Esophagus (tissue), 2 donors: ENCODE measurements around the gene LHPP. TPM values are rescaled to one million over a fixed set of nuclear protein-coding genes. Genes with fewer than 3 reads are reported as not detected.

ENCODE experiments used
- H3K27ac ChIP-seq, 2 donors: one replicate each; pipeline ENCODE4 v1.5.1; 2013; ENCODE audit warnings: low read depth in 2 of 2, mild to moderate bottlenecking in 2 of 2, inconsistent platforms in 1 of 2, low read length in 1 of 2, moderate library complexity in 1 of 2
- H3K27me3 ChIP-seq, 2 donors: one replicate each; pipeline ENCODE4 v1.6.1; 2013; ENCODE audit warnings: low read length in 2 of 2, control low read depth in 1 of 2, mild to moderate bottlenecking in 1 of 2; ENCODE audit not compliant: insufficient read depth in 2 of 2, control insufficient read depth in 1 of 2
- H3K36me3 ChIP-seq, 2 donors: one replicate each; pipeline ENCODE4 v1.6.1; 2013; ENCODE audit warnings: low read length in 1 of 2; ENCODE audit not compliant: control insufficient read depth in 2 of 2, insufficient read depth in 2 of 2
- H3K4me1 ChIP-seq, 2 donors: one replicate each; pipeline ENCODE4 v1.6.1; 2013; ENCODE audit warnings: low read length in 1 of 2; ENCODE audit not compliant: control insufficient read depth in 2 of 2, insufficient read depth in 2 of 2
- H3K4me3 ChIP-seq, 2 donors: one replicate each; pipeline ENCODE4 v1.5.1; 2013; ENCODE audit warnings: low read length in 2 of 2, mild to moderate bottlenecking in 2 of 2, low read depth in 1 of 2, moderate library complexity in 1 of 2
- H3K9me3 ChIP-seq, 2 donors: one replicate each; pipeline ENCODE4 v1.6.1; 2013; ENCODE audit warnings: mild to moderate bottlenecking in 2 of 2, low read depth in 1 of 2, low read length in 1 of 2, moderate library complexity in 1 of 2; ENCODE audit not compliant: control insufficient read depth in 2 of 2, insufficient read depth in 1 of 2
- WGBS, 2 donors: extraction: QIAGEN DNeasy Blood & Tissue Kit; methylation state at CpG; one replicate each; pipeline ENCODE4 v1.1.7; 2013; 5-methylcytosine and 5-hydroxymethylcytosine counted together
- polyA plus RNA-seq, 2 donors: library from polyadenylated mRNA; stranded (reverse); fragments of 200-250 nt; gene quantifications; one replicate each; pipeline ENCODE4 v1.2.3, GENCODE V29; 2013
- donor health status: healthy with polysubstance abuse.
- donor health status: Bipolar disorder and iron deficiency.

Gene LHPP
- polyA plus RNA-seq, 2 donors = 23.0 to 23.4 TPM

DNA sequence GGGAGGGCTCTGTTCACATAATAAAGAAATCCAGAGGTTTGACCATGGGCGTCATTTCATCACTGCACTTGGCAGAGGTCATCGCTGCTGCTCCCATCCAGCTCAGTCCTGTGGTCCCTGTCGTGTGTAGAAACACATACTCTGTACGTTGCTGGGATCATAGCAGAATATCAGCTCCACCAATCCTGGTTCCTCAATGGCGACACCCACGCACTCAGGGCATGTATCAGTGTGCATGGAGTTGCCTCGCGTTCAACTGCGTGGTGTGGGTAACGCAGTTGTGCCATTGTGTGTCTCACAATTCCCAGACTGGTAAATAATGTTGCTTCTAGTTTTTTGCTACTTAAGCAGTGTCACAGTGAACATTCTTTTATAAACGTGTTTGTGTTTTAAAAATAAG lies 111.1 kb downstream of the LHPP start:
- Histone ChIP-seq H3K27ac (no peak overlapping the region), H3K4me3 (no peak overlapping the region), H3K36me3 (no peaks in the 10 kb centered on the region), H3K9me3 (no peaks in the 10 kb centered on the region), H3K4me1 (no peaks in the 10 kb centered on the region), H3K27me3 (no peaks in the 10 kb centered on the region)
- 90 to 94% methylated on average over 11 of the region's 11 CpGs for WGBS, 2 donors

DNA sequence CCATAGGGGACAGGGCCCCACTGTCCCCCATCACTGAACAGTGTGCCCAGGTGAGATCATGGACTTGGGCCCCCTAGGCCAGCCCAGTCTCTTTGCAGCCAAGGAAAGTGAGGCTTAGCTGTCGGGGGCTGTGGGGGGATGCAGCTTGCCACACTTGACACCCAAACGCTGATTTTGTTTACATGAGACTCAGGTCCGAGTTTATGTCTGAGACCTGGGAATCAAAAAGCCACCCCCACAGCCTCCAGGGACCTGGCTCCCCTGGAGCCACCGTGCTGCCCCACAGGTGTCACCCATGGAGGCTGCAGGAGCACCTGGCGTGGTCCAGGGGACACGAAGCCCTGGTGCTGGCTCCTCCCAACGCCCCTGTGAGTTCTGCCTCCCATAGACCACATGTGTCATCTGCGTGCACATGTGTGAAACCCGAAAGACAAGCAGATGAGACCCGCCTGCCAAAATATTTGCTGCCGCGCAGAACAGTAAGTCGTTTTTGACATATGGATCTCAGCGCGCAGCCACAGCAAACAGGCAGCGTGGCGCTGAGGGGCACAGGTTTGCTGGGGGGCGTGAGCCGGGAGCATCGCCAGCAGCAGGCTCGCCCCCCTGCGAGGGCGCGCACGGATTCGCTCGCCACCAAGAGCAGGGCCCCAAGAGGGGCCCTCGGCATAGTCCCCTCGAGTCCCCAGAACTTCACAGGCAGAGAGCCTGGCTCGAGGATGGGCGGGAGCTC lies 112.3 kb downstream of the LHPP start:
- no peaks in the 10 kb centered on the region for H3K9me3 ChIP-seq
- no peak overlapping the region for H3K27ac ChIP-seq
- WGBS, 2 donors = 88 to 92% methylated on average over 31 of the region's 31 CpGs
- no peaks in the 10 kb centered on the region for H3K36me3 ChIP-seq
- H3K4me1 ChIP-seq = peaks cover 0 to 7% of the 10 kb centered on the region in 2 donors
- H3K27me3 ChIP-seq = no peaks in the 10 kb centered on the region
- H3K4me3 ChIP-seq = no peak overlapping the region

DNA sequence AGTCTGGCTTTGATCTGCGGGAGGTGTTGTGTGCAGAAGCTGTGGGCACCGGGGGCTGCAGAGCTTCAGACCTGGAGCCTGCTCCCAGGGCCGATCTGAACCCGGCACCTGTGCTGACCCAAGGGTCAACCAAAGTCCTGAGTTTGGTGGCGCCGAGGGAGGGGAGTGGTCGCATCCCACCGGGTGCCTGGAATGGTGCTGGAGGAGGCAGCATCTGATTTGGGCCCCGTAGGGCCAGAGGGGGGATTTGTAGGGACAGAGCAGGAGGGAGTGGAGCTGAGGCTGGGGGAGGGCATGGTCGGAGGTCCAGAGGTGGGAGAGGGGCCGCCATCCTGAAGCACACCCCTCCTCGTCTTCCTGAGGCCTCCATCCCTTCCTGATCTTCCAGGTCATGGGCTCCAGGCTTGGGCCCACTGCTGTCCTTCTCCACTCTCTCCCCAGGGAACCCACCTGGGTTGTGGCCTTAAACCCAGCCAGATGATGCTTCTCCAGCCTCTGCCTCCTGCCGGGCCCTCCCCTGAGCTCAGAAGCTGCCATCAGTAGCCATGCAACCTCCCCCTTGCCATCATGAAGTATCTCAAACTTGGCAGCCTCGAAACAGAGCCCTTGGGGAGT lies 112.9 kb downstream of the LHPP start:
- Histone ChIP-seq H3K36me3 (no peaks in the 10 kb centered on the region), H3K4me3 (no peak overlapping the region), H3K9me3 (no peaks in the 10 kb centered on the region), H3K27ac (no peak overlapping the region), H3K27me3 (no peaks in the 10 kb centered on the region), H3K4me1 (peaks cover 0 to 7% of the 10 kb centered on the region in 2 donors)
- WGBS, 2 donors = 90 to 92% methylated on average over 12 to 14 of the region's 14 CpGs

DNA sequence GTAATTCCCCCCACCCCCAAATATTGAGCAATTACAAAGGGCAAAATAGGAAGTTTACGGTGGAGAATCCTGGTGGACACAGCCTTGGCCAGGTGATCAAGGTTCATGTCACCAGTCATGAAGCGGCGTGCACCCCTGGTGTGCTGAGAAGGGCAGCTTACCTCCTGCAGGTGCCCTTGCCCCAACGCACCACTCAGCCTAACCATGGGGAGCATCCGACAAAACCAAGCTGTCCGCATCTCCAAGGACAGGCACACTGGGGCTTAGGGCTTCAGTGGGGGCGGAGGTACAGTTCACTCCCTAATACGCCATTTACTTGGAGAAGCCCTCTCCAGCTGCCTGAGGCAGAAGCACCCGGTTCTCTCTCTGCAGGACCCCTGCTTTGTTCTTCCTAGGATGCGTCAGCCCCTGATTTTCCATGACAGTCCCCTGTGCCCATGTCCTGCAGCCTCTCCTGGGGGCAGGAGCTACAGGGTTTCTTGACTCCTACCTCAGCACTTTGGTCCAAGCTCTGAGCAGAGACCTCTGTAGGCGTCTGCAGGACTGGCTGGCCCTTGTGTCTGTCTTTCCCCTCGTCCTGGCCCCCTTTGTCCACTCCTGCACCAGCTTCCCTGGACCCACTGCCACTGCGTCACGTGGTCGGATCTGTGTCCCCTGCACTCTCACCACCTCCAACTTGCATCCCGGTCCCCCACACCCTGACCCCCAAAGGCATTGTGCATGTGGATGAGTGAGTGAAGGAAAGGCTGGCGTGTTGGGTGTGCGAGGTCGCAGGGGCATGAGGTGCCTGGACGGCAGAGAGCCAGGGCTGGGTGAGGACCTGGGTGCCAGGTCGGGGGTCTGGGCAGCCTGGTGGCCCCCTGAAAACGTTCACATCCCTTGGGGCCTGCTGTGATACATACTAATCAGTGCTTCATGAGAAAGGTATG lies 113.7 kb downstream of the LHPP start:
- Histone ChIP-seq H3K9me3 (no peaks in the 10 kb centered on the region), H3K36me3 (no peaks in the 10 kb centered on the region), H3K4me3 (no peak overlapping the region), H3K27ac (no peak overlapping the region), H3K4me1 (peaks cover 0 to 7% of the 10 kb centered on the region in 2 donors), H3K27me3 (no peaks in the 10 kb centered on the region)
- WGBS, 2 donors = 87% methylated on average over 22 of the region's 22 CpGs

DNA sequence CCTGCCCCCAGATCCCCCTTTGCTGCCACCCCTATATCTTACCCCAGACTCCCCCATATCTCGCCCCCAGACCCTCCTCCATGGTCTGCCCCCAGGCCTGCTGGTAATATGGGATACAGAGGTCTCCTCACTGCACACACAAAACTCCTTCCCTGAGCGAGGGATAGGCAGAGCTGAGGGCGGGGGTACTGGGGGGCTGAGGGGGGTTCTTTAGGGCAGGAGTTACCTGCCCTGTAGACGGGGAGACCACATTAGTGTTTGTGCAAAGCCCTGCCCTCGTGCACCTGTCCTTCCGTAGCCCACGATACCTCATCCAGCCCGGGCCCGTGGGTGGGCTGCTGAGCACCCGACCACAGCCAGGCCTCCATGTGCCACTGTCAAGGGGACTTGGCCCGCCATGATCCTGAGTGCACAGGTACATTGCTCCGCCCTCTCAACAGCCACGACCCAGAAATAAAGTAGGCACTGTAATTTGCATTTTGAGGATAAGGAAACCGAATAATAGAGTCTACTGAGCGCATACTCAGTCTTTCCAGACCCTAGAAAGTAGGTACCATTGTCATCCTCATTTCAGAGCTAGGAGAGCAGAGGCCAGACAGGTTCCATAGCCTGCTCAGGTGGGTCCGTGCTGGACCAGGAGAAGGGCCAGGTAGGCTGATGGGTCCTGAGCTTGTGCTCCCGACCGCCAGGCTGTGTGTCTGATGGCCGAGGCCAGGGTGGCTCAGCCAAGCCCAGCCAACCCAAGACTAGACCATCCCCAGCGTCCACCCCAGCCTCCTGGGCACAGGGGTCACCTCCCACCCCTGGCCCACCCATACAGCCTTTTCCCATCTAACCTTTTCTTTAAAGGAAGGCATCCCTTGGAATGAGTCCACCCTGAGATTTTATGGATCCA lies 115.2 kb downstream of the LHPP start:
- Histone ChIP-seq H3K36me3 (no peaks in the 10 kb centered on the region), H3K4me1 (peaks cover 0 to 7% of the 10 kb centered on the region in 2 donors), H3K9me3 (no peaks in the 10 kb centered on the region), H3K27me3 (no peaks in the 10 kb centered on the region), H3K27ac (no peak overlapping the region), H3K4me3 (no peak overlapping the region)
- WGBS, 2 donors = 79 to 88% methylated on average over 19 to 20 of the region's 20 CpGs

DNA sequence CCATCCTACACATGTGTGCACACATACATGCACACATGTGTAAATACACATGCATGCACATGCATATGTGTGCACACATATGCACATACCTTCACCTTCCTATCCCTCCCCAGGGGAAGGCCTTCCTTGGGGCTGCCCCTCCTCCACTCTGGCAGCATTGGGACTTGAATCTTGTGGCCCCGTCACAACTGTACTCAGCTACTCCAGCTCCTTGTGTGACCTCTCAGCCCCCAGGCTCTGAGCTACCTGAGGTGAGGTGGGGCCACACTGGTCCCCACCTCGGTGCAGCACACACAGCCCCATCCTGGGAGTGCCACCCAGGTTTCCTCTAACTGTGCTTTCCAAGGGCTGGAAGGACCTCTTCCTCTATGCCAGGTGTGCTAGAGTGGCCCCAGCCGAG lies 116.0 kb downstream of the LHPP start:
- 75 to 83% methylated on average over 3 of the region's 3 CpGs for WGBS, 2 donors
- H3K4me1 ChIP-seq = peaks cover 0 to 7% of the 10 kb centered on the region in 2 donors

DNA sequence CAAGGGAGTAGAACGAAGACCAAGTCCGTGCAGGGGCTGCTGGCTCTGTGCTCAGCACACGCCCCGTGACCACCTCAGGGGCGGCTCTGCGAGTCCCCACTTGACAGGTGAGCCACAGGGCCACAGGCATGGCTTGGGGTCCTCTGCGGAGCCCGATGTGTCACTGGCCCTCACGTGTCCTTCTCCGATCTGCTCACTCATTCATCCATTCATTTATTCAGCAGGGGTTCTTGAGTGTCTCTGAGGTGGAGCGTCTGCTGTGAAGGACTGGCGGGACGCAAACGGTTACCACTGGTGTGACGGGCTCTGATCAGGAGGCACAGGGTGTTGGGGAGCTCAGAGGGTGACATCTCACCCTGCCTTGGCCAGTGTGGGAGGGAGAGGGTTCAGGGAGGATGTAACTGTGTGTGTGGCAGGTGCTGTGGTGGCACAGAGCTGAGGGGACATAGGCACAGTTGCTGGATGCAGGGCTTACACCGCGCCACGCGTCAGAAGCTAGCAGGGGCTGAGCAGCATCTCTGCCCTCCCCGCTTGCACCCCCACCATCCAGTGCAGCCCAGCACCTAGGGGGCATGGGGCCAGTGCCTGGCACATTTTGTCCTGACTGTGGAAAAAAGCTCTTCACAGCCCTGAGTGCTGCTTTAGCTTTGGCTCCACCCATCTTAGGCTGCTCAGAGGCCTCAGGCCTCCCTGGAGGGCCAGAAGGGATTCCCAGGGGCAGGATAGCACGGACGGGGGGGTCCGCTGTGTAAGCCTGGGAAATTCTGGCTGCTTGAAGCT lies 116.8 kb downstream of the LHPP start:
- WGBS, 2 donors = 74 to 86% methylated on average over 23 of the region's 23 CpGs
- Histone ChIP-seq H3K27me3 (no peaks in the 10 kb centered on the region), H3K4me1 (peaks cover 0 to 7% of the 10 kb centered on the region in 2 donors), H3K36me3 (no peaks in the 10 kb centered on the region), H3K9me3 (no peaks in the 10 kb centered on the region), H3K4me3 (no peak overlapping the region), H3K27ac (no peak overlapping the region)

More for the DNA sequence above, 116.0 kb downstream of the LHPP start:
- Histone ChIP-seq H3K4me3 (no peak overlapping the region), H3K9me3 (no peaks in the 10 kb centered on the region), H3K27me3 (no peaks in the 10 kb centered on the region), H3K27ac (no peak overlapping the region), H3K36me3 (no peaks in the 10 kb centered on the region)

DNA sequence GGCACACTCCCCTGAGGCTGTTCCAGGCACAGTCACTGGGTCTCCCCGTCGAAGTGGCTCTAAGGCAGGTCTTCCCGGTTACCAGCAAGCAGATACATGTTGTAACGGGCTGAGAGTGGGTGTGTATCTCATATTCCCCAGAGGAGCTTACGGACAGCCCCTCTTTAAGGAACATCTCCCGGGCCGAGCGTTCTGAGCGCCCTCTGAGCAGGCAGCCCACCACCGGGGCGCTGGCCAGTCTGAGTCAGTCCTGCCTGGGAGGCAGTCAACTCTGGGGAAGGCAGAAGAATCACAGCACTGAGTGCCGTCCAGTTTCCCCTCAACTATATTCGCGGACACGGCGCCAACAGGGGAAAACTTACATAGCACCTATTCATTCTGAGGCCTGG lies 117.4 kb downstream of the LHPP start:
- Histone ChIP-seq H3K4me1 (peaks cover 0 to 7% of the 10 kb centered on the region in 2 donors), H3K4me3 (no peak overlapping the region), H3K36me3 (no peaks in the 10 kb centered on the region), H3K27me3 (no peaks in the 10 kb centered on the region), H3K9me3 (no peaks in the 10 kb centered on the region), H3K27ac (no peak overlapping the region)
- 45 to 71% methylated on average over 16 of the region's 16 CpGs for WGBS, 2 donors
